HG03469 (cell line): Measurements from ENCODE around the gene SLC22A31.
"Not testable (repeated sequence)": the region's sequence is repeated elsewhere in the genome, so short reads cannot be mapped to it uniquely, and the experiment has no call there.

Experiments
- ATAC-seq: cut with Tn5 transposase; IDR thresholded peaks from one replicate; pipeline ENCODE4 v1.9.1; 2021; ENCODE audit warnings: mild to moderate bottlenecking, moderate library complexity, moderate number of reproducible peaks; ENCODE audit not compliant: unreplicated experiment

The SLC22A31 gene

GRCh38 chr16:89167425-89167941, 32.9 kb downstream of the SLC22A31 start:
- no peak for ATAC-seq

GRCh38 chr16:89166696-89167424, 33.5 kb downstream of the SLC22A31 start:
- ATAC-seq, result no peak

GRCh38 chr16:89165681-89165979, 34.7 kb downstream of the SLC22A31 start:
- not testable (repeated sequence) for ATAC-seq

- ATAC-seq, result no peak
Measured at GRCh38 chr16:89164847-89165680, 35.3 kb downstream of the SLC22A31 start.

- ATAC-seq, result no peak
Measured at GRCh38 chr16:89164436-89164835, 35.9 kb downstream of the SLC22A31 start.

- ATAC-seq, result no peak
Measured at GRCh38 chr16:89163297-89163696, 37.0 kb downstream of the SLC22A31 start.

- ATAC-seq, result no peak
Measured at GRCh38 chr16:89161763-89162713, 38.3 kb downstream of the SLC22A31 start.

- ATAC-seq, result no peak
Measured at GRCh38 chr16:89160977-89161701, 39.2 kb downstream of the SLC22A31 start.

GRCh38 chr16:89159850-89160354, 40.4 kb downstream of the SLC22A31 start:
- ATAC-seq, result no peak

- ATAC-seq, result no peak
Measured at GRCh38 chr16:89159066-89159849, 41.1 kb downstream of the SLC22A31 start.

GRCh38 chr16:89157778-89158177, 42.6 kb downstream of the SLC22A31 start:
- no peak for ATAC-seq

- no peak for ATAC-seq
Measured at GRCh38 chr16:89156740-89157645, 43.3 kb downstream of the SLC22A31 start.

- ATAC-seq, result no peak
Measured at GRCh38 chr16:89155851-89156739, 44.2 kb downstream of the SLC22A31 start.

- no peak for ATAC-seq
Measured at GRCh38 chr16:89155184-89155679, 45.1 kb downstream of the SLC22A31 start.

GRCh38 chr16:89154390-89155183, 45.8 kb downstream of the SLC22A31 start:
- ATAC-seq, result no peak

- ATAC-seq, result no peak
Measured at GRCh38 chr16:89153848-89154271, 46.5 kb downstream of the SLC22A31 start.
